Stimulated activated effector memory CD8-positive, alpha-beta T cell treated with anti-CD3 and anti-CD28 coated beads, Interleukin-12 subunit alpha, Interleukin-12 subunit beta, amount 100 ng/mL, for 72 hours (primary cell): Measurements from ENCODE around the gene PEPD.
A peak's percentile ranks its signal among the peaks of the same experiment; 100 is the strongest.

Experiments used
- ATAC-seq: fragments of 150-1000 bp; cut with Tn5 transposase; 2 replicates; pipeline ENCODE4 v1.10.0; 2021
- DNase-seq, 2 donors: peaks; one replicate each; pipeline ENCODE4 v3.0.0; 2021 to 2022; ENCODE audit warnings: low spot score in 2 of 2
- H3K27ac Mint-ChIP-seq: one replicate; pipeline ENCODE4 v1.8.0; 2022; ENCODE audit warnings: mild to moderate bottlenecking, mixed read lengths
- H3K36me3 Mint-ChIP-seq: one replicate; pipeline ENCODE4 v1.8.0; 2022; ENCODE audit warnings: mild to moderate bottlenecking, mixed read lengths
- H3K4me1 Mint-ChIP-seq: one replicate; pipeline ENCODE4 v1.8.0; 2022; ENCODE audit warnings: mixed read lengths
- H3K4me3 Mint-ChIP-seq: one replicate; pipeline ENCODE4 v1.8.0; 2022; ENCODE audit warnings: mild to moderate bottlenecking, mixed read lengths
- H3K9me3 Mint-ChIP-seq: one replicate; pipeline ENCODE4 v1.8.0; 2022; ENCODE audit warnings: mixed read lengths

The PEPD gene

GRCh38 chr19:33375837-33376159 lies 145.8 kb downstream of the PEPD start:
- Mint-ChIP-seq H3K36me3 (peaks cover 47% of the 10 kb centered on the region), H3K9me3 (no peaks in the 10 kb centered on the region), H3K4me1 (peaks cover 52% of the 10 kb centered on the region), H3K4me3 (peak overlapping the region; percentile 88), H3K27ac (no peak overlapping the region)
- no peak for ATAC-seq
- DNase-seq = no peak

GRCh38 chr19:33375156-33375836 lies 146.3 kb downstream of the PEPD start:
- Mint-ChIP-seq H3K4me1 (peaks cover 51% of the 10 kb centered on the region), H3K9me3 (no peaks in the 10 kb centered on the region), H3K27ac (peak overlapping the region; percentile 89)

DNA sequence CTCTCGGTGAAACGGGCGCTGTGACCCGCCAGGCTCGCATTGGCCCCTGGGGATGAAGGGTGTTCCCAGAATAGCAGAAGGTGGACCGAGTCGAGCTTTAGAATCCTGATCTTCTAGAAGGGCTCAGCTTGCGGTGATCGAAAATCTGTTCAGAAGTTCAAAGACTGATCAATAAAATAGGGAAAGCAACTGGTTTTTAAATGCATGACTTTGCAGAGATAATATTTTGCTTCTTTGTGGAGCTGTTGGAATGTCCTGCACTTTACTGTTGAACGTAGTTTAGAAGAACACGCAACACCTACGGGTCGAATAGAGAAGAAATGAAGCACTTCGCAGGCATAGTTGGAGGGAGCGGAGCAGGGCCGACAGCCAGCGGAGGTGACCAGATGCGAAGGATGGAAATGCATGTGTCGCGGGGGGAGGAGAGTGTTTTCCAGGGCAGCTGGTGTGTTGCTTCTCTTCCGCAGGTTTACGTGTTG lies 147.3 kb downstream of the PEPD start:
- Mint-ChIP-seq H3K4me1 (peaks cover 45% of the 10 kb centered on the region), H3K27ac (peak overlapping the region; percentile 89), H3K9me3 (no peaks in the 10 kb centered on the region), H3K36me3 (peaks cover 32% of the 10 kb centered on the region), H3K4me3 (peak overlapping the region; percentile 88)
- DNase-seq (no peak), ATAC-seq (no peak)

More at GRCh38 chr19:33375156-33375836, 146.3 kb downstream of the PEPD start:
- ATAC-seq = no peak
- Mint-ChIP-seq H3K4me3 (peak overlapping the region; percentile 88), H3K36me3 (peaks cover 42% of the 10 kb centered on the region)
- DNase-seq = no peak

DNA sequence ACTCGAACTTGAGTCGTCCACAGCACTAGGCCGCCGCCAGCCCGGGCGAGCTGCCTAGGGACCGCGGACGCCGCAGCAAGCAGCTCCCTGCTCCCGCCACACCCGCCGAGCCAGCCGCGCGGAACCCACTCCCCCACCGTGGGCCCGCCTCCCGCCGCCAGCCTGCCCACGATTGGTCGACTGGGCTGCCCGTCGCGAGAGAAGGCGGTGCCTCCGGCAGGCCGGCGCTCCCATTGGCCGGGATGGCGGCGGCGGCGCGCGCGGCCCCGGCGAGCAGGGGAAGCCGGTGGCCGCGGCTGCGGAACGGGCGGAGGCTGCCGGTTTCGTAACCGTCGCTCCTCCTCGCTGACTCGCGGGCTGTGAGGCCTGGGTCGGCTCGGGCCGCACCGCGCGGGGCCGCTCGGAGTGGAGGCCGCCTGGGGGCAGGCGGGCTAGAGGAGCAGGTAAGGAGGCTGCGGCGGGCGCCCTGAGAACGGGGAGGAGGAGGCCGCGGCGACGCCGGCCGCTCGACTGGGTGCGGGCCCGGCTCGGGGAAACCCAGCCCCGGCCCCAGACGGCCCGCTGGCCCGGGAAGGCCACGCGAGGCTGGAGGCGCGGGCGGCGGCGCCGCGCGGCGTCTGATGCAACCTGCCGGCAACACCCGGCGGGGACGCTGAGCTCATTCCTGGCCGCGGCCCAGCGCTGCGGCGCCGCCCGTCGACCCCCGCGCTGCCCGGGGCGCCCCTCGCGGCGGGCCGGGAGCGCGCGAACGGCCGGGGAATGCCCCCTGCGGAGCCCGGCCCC lies 147.9 kb downstream of the PEPD start, which contains the start of gene CEBPG:
Gene CEBPG, plus strand, starts transcription at position 257 of the 783 bp plus-strand sequence. CDS start 5,531 bp downstream, outside the sequence.
- Mint-ChIP-seq H3K4me1 (peaks cover 39% of the 10 kb centered on the region), H3K4me3 (peak within 1 kb of the TSS; percentile 88), H3K27ac (peak within 1 kb of the TSS; percentile 89), H3K36me3 (peaks cover 26% of the 10 kb centered on the region), H3K9me3 (no peaks in the 10 kb centered on the region)
- DNase-seq (peak; percentile 99), ATAC-seq (peak; percentile 95)

DNA sequence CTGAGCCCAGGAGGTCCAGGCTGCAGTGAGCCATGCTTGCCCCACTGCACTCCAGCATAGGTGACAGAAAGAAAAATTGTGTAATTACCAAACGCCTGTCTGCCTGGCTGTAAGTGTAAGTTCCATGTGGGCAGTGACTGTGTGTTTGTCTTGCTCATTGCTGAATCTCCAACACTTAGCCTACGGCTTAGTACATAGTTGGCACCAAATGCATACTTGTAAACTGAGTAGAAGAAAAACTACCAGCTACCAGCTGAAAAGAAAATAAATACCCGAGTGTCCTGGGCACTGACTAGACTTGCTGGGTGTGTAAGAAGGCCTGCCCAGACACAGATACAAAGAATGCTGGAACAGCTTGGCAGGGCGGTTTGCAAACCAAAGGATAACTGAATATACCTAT lies 150.8 kb downstream of the PEPD start:
- Mint-ChIP-seq H3K36me3 (peaks cover 11% of the 10 kb centered on the region), H3K27ac (no peak overlapping the region), H3K9me3 (no peaks in the 10 kb centered on the region), H3K4me1 (peaks cover 18% of the 10 kb centered on the region), H3K4me3 (no peak overlapping the region)
- DNase-seq = no peak
- ATAC-seq = no peak

GRCh38 chr19:33368074-33368864 lies 153.3 kb downstream of the PEPD start:
- ATAC-seq = peak; percentile 81

GRCh38 chr19:33366897-33367296 lies 154.7 kb downstream of the PEPD start:
- ATAC-seq (no peak), DNase-seq (no peak)
- Mint-ChIP-seq H3K36me3 (no peaks in the 10 kb centered on the region), H3K4me3 (no peak overlapping the region), H3K27ac (no peak overlapping the region), H3K9me3 (no peaks in the 10 kb centered on the region), H3K4me1 (no peaks in the 10 kb centered on the region)

More at GRCh38 chr19:33368074-33368864, 153.3 kb downstream of the PEPD start:
- Mint-ChIP-seq H3K4me3 (no peak overlapping the region), H3K9me3 (no peaks in the 10 kb centered on the region), H3K36me3 (no peaks in the 10 kb centered on the region), H3K27ac (no peak overlapping the region), H3K4me1 (no peaks in the 10 kb centered on the region)
- DNase-seq = no peak

GRCh38 chr19:33366127-33366526 lies 155.5 kb downstream of the PEPD start:
- ATAC-seq (no peak), DNase-seq (no peak)
- no peaks in the 10 kb centered on the region for H3K36me3 Mint-ChIP-seq
- no peaks in the 10 kb centered on the region for H3K4me1 Mint-ChIP-seq
- no peak overlapping the region for H3K4me3 Mint-ChIP-seq
- H3K9me3 Mint-ChIP-seq = no peaks in the 10 kb centered on the region
- H3K27ac Mint-ChIP-seq = no peak overlapping the region

- Mint-ChIP-seq H3K4me3 (no peak overlapping the region), H3K27ac (no peak overlapping the region), H3K9me3 (no peaks in the 10 kb centered on the region), H3K36me3 (no peaks in the 10 kb centered on the region), H3K4me1 (no peaks in the 10 kb centered on the region)
- ATAC-seq (no peak), DNase-seq (no peak)
Observed at GRCh38 chr19:33365691-33366090, 155.9 kb downstream of the PEPD start.

DNA sequence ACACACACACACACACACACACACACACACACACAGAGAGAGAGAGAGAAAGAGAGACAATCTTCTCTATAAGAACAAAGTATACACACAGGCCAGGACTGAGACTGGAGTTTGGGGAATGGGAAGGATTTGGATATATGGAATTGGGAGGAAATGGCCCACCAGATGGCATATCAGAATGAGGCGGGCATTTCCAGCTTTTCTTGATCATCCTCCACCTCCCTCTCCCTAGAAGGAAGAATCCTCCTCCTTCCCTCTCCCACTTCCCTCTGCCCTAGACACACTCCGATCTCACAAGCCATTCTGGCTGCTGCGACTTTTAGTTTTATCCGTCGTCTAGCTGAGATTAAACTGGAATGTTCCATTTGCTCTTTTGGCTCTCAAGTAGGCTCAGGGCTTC lies 158.1 kb downstream of the PEPD start:
- DNase-seq (no peak), ATAC-seq (no peak)
- H3K36me3 Mint-ChIP-seq = no peaks in the 10 kb centered on the region
- H3K27ac Mint-ChIP-seq = no peak overlapping the region
- no peaks in the 10 kb centered on the region for H3K9me3 Mint-ChIP-seq
- no peak overlapping the region for H3K4me3 Mint-ChIP-seq
- no peaks in the 10 kb centered on the region for H3K4me1 Mint-ChIP-seq

DNA sequence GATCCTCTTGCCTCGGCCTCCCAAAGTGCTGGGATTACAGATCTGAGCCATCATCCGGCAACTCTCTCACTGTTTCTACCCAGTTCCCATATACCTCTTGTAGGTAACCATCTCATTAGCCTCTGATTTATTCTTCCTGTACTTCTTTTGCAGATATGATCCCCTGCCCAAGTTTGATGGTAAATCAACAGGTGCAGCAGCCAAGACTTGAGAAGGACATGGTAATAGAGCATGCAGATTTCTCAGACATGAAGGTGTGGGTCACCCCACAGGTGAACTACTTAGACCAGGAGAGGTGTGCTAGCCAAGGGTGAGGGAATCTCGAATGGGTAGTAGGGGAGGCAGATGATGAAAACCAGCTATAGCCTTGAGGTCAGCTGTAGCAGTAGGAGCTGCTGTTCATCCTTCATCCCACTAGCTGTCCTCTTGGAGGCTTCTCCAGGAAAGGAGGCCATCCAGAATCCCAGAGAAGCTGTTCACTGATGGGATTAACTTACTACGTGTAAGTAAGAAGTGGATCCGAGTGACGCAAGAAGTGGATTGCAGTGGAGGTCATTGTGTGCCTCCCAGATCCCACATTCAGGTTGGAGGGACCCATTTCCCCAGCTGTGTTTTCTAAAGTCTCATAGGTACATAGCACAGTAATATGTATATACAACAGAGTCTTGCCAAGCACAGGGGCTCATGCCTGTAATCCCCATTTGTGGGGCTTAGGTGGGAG lies 158.9 kb downstream of the PEPD start:
- no peaks in the 10 kb centered on the region for H3K9me3 Mint-ChIP-seq
- ATAC-seq (no peak), DNase-seq (no peak)
- no peaks in the 10 kb centered on the region for H3K4me1 Mint-ChIP-seq
- H3K36me3 Mint-ChIP-seq = no peaks in the 10 kb centered on the region
- no peak overlapping the region for H3K4me3 Mint-ChIP-seq
- no peak overlapping the region for H3K27ac Mint-ChIP-seq

DNA sequence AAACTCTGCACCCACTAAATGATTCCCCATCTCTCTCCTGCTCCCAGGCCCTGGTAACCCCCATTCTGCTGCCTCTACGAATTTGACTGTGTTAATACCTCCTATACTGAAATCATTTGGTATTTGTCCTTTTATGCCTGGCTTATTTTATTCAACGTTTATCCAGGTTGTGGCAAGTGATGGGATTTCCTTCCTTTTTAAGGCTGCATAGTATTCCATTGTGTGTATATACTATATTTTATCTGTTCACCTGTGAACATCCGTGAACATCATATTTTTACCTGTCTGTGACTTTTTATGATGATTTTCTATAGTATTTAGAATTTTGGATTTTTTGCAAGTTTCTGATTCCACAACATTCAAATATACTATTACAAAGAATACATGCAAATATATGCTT lies 162.0 kb downstream of the PEPD start:
- Mint-ChIP-seq H3K4me3 (no peak overlapping the region), H3K4me1 (no peaks in the 10 kb centered on the region), H3K9me3 (peaks cover 6% of the 10 kb centered on the region)

GRCh38 chr19:33358408-33358807 lies 163.2 kb downstream of the PEPD start:
- no peak overlapping the region for H3K4me3 Mint-ChIP-seq

More for the DNA sequence above, 162.0 kb downstream of the PEPD start:
- ATAC-seq (no peak), DNase-seq (no peak)
- no peak overlapping the region for H3K27ac Mint-ChIP-seq
- no peaks in the 10 kb centered on the region for H3K36me3 Mint-ChIP-seq

DNA sequence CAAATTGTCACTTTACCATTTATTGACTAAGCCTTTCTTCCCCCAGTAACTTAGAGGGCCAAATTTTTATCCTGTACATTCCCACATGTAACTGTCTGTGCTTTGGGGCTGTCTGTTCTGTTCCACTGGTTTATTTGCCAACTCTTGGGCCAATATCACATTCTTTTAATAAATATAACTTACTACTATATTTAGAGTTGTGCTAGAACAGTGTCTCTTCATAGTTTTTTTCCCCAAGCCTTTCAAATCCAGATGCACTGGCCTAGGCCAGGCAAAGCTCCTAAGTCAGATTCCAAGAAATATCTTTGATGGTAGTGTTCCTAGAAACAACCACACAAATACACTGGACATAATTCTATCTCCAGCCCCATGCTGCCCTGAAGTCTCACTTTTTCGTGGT lies 164.0 kb downstream of the PEPD start:
- H3K9me3 Mint-ChIP-seq = peaks cover 6% of the 10 kb centered on the region
- no peak overlapping the region for H3K4me3 Mint-ChIP-seq

More at GRCh38 chr19:33358408-33358807, 163.2 kb downstream of the PEPD start:
- H3K4me1 Mint-ChIP-seq = no peaks in the 10 kb centered on the region
- no peaks in the 10 kb centered on the region for H3K36me3 Mint-ChIP-seq
- DNase-seq (no peak), ATAC-seq (no peak)
- no peak overlapping the region for H3K27ac Mint-ChIP-seq
- H3K9me3 Mint-ChIP-seq = peaks cover 6% of the 10 kb centered on the region

GRCh38 chr19:33355535-33355934 lies 166.1 kb downstream of the PEPD start:
- Mint-ChIP-seq H3K4me3 (no peak overlapping the region), H3K27ac (no peak overlapping the region), H3K36me3 (no peaks in the 10 kb centered on the region), H3K9me3 (peaks cover 6% of the 10 kb centered on the region), H3K4me1 (no peaks in the 10 kb centered on the region)
- ATAC-seq (no peak), DNase-seq (no peak)

More for the DNA sequence above, 164.0 kb downstream of the PEPD start:
- Mint-ChIP-seq H3K4me1 (no peaks in the 10 kb centered on the region), H3K36me3 (no peaks in the 10 kb centered on the region), H3K27ac (no peak overlapping the region)
- DNase-seq (no peak), ATAC-seq (no peak)
